ENCODE results near the gene ATXN7L1. TPM values are rescaled to one million over a fixed set of nuclear protein-coding genes. Genes with fewer than 3 reads are reported as not detected.
A peak's percentile ranks its signal among the peaks of the same experiment; 100 is the strongest.

The ATXN7L1 gene
- total and polyA plus RNA-seq, 2 of the 8 experiments (the other 6 are each of a cell fraction or from before 2014, with no cell fraction given), result 14.3 to 34.0 TPM

- H3K79me1 ChIP-seq (ENCODE audit: low read depth, low read length), result no peaks in the 10 kb centered on the region
- H3K4me1 ChIP-seq (replicated peaks in 1 of 4; ENCODE audit: control insufficient read depth in 3 of 4, insufficient read depth in 4 of 4, low read length in 3 of 4), result 0 out of 7 replicates have a peak, but pooled peaks cover 0 to 6% (median 0%) of the 10 kb centered on the region in 4 experiments
- H3K56ac ChIP-seq (replicated peaks; ENCODE audit: insufficient read length, low read depth, low read length), result no peak overlapping the region
- no peak overlapping the region for H4K8ac ChIP-seq (ENCODE audit: extremely low read depth, insufficient read depth, low read length)
- no peak overlapping the region for H2AK5ac ChIP-seq (ENCODE audit: low read depth, low read length)
- H3K18ac ChIP-seq (ENCODE audit: extremely low read depth, low read length), result no peak overlapping the region
- no peak for TF ChIP-seq GABPA (IDR thresholded peaks at IDR 0.05; ENCODE audit: borderline replicate concordance, insufficient read depth, low read length)
- TF ChIP-seq RXRA (IDR thresholded peaks at IDR 0.05; ENCODE audit: insufficient read depth, low read depth, low read length), result no peak
- TF ChIP-seq PHF8 (conservative IDR thresholded peaks at IDR 0.05; ENCODE audit: low read depth, low read length), result no peak
- no peak for TF ChIP-seq KDM5A (IDR thresholded peaks at IDR 0.05; ENCODE audit: low read length)
- H3K9me3 ChIP-seq (ENCODE audit: insufficient read depth in 2 of 2, low read depth in 1 of 2, low read length in 1 of 2), result no peaks in the 10 kb centered on the region
- no peaks in the 10 kb centered on the region for H3K23me2 ChIP-seq (ENCODE audit: low read depth, low read length)
- no peak overlapping the region for H3K9ac ChIP-seq (replicated peaks in 1 of 4; ENCODE audit: extremely low read depth in 1 of 4, low read depth in 3 of 4, low read length in 3 of 4)
- H3K4me3 ChIP-seq (ENCODE audit: extremely low read depth in 1 of 4, insufficient read depth in 2 of 4, low read depth in 3 of 4, low read length in 4 of 4), result no peak overlapping the region
- DNase-seq (ENCODE audit: low read depth in 1 of 2, low spot score in 2 of 2), result peak in 1 of 2 experiments; percentile 40
- no peak overlapping the region for H2AFZ ChIP-seq (ENCODE audit: low read length)
- H3K4me2 ChIP-seq (ENCODE audit: insufficient read depth in 1 of 2, low read depth in 2 of 2, low read length in 2 of 2), result no peak overlapping the region
- H2BK12ac ChIP-seq (ENCODE audit: low read depth, low read length), result no peak overlapping the region
- H3K79me2 ChIP-seq (ENCODE audit: control insufficient read depth in 1 of 2, insufficient read depth in 2 of 2, low read length in 2 of 2), result peaks cover 0 to 16% of the 10 kb centered on the region in 2 experiments; a peak in 2 of 4 replicates
- no peak overlapping the region for H3K14ac ChIP-seq (ENCODE audit: insufficient read length)
- H3K27ac ChIP-seq (ENCODE audit: low read depth, low read length), result no peak overlapping the region
- no peak overlapping the region for H4K91ac ChIP-seq (replicated peaks; ENCODE audit: insufficient read length, low read length)
- H4K20me1 ChIP-seq (replicated peaks in 1 of 2; ENCODE audit: control insufficient read depth in 1 of 2, insufficient read depth in 2 of 2, low read length in 2 of 2), result no peaks in the 10 kb centered on the region
- no peaks in the 10 kb centered on the region; a peak in 1 of 8 replicates for H3K36me3 ChIP-seq (ENCODE audit: control insufficient read depth in 2 of 4, insufficient read depth in 4 of 4, low read length in 3 of 4)
- H2BK120ac ChIP-seq (replicated peaks; ENCODE audit: low read depth, low read length), result no peak overlapping the region
- H3K23ac ChIP-seq (ENCODE audit: insufficient read length), result no peak overlapping the region
- WGBS, 2 experiments (ENCODE audit: extremely low coverage in 1 of 2, insufficient coverage in 1 of 2, insufficient read length in 1 of 2, insufficient replicate concordance in 2 of 2, low coverage in 1 of 2, low lambda C conversion rate in 2 of 2, missing lambda C conversion rate in 1 of 2), result 79% methylated on average over 6 of the region's 6 CpGs; no CpG with 5 or more reads in 1 of the 2 experiments
- POLR2A ChIA-PET (ENCODE audit: partially characterized antibody), result interaction anchor here (0.7 to 1.1 kb wide), 3 partner anchors 9 to 11 kb away, joined by 3 to 7 read pairs (median 3); no protein-coding TSS in a partner anchor
- no peak overlapping the region for H2BK5ac ChIP-seq (ENCODE audit: low read depth, low read length)
- no peak overlapping the region for H4K5ac ChIP-seq (ENCODE audit: insufficient read length, low read depth, low read length)
- H2BK20ac ChIP-seq (ENCODE audit: low read length), result no peak overlapping the region
- no peaks in the 10 kb centered on the region for H3K27me3 ChIP-seq (replicated peaks in 1 of 4; ENCODE audit: control insufficient read depth in 3 of 4, extremely low read depth in 1 of 4, insufficient read depth in 3 of 4, low read length in 3 of 4)
- FAIRE-seq, result no peak
- CTCF ChIA-PET (ENCODE audit: partially characterized antibody), result interaction anchor here (0.6 to 4.7 kb wide), 15 partner anchors 10 to 466 kb away, joined by 3 to 42 read pairs (median 4); partner anchors contain the start of gene ATXN7L1
- no peak overlapping the region for H3K4ac ChIP-seq (replicated peaks; ENCODE audit: insufficient read length, low read depth, low read length)
- no peak overlapping the region for H2BK15ac ChIP-seq (ENCODE audit: low read length)
These were observed 11.3 kb upstream of the ATXN7L1 start for GRCh38 chr7:105887569-105888189.

All from H1 (cell line).